ENCODE measurements around the gene PRKCB.

DNA sequence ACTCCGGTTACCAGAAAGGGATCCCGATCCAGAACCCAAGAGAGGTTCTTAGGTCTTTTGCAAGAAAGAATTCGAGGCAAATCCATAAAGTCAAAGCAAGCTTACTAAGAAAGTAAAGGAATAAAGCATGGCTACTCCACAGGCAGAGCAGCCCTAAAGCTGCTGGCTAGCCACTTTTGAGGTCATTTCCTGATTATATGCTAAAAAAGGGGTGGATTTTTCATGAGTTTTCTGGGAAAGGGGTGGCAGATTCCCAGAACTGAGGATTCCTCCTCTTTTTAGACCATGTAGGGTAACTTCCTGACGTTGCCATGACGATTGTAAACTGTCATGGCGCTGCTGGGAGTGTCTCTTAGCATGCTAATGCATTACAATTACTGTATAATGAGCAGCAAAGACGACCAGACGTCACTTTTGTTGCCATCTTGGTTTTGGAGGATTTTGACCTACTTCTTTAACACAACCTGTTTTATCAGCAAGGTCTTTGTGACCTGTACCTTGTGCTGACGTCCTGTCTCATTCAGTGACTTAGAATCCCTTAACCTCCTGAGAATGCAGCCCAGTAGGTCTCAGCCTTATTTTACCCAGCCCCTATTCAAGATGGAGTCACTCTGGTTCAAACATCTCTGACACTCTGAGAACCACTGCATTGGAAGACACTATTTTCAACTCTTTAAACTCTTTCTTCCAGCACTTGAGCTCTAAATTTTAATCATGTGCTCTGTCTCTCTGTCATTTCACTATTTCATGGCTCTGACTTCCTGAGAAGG, 216.7 kb downstream of the PRKCB start:
- TF ChIP-seq CTCF (conservative IDR thresholded peaks at IDR 0.05; ENCODE audit: low read length) (no peak), EZH2phosphoT487 (IDR thresholded peaks at IDR 0.05; ENCODE audit: borderline replicate concordance, low read depth, low read length) (no peak)

Measured in OCI-LY7 (cell line).